ENCODE data around the gene PLEKHA7.

Gene PLEKHA7

DNA sequence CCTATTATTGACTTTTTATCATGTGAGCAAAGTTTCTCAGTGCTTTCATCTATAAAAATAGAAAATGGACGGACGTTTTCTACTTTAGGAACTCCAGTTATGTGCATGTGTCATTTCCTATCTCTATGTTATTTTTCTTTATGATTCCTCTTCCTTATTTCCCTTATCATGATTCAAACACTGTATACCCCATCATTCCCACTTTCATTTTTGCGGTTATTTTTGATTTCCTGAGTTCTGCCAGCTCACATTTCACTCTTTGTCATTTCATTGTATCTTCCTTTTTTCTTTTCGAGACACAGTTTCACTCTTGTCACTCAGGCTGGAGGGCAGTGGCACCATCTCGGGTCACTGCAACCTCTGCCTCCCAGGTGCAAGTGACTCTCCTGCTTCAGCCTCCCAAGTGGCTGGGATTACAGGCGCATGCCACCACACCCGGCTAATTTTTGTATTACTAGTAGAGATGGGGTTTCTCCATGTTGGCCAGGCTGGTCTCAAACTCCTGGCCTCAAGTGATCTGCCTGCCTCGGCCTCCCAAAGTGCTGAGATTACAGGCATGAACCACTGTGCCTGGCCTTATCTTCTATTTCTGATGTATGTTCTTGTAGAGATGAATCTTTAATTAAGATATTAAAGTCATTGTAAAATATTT, 254.2 kb downstream of the PLEKHA7 start:
- Histone ChIP-seq H3K27me3 (replicated peaks; ENCODE audit: control insufficient read depth, insufficient read depth, low read length) (no peaks in the 10 kb centered on the region; the same call in 1 of the 2 replicates), H3K36me3 (ENCODE audit: control insufficient read depth, insufficient read depth, low read length) (no peaks in the 10 kb centered on the region; the same call in 1 of the 2 replicates), H3K4me3 (replicated peaks; ENCODE audit: low read depth, low read length) (no peak overlapping the region)
- TF ChIP-seq, protein P1, sequence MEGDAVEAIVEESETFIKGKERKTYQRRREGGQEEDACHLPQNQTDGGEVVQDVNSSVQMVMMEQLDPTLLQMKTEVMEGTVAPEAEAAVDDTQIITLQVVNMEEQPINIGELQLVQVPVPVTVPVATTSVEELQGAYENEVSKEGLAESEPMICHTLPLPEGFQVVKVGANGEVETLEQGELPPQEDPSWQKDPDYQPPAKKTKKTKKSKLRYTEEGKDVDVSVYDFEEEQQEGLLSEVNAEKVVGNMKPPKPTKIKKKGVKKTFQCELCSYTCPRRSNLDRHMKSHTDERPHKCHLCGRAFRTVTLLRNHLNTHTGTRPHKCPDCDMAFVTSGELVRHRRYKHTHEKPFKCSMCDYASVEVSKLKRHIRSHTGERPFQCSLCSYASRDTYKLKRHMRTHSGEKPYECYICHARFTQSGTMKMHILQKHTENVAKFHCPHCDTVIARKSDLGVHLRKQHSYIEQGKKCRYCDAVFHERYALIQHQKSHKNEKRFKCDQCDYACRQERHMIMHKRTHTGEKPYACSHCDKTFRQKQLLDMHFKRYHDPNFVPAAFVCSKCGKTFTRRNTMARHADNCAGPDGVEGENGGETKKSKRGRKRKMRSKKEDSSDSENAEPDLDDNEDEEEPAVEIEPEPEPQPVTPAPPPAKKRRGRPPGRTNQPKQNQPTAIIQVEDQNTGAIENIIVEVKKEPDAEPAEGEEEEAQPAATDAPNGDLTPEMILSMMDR (IDR thresholded peaks at IDR 0.05; ENCODE audit: insufficient read depth, low read length, poor library complexity, severe bottlenecking): no peak
- DNase-seq (ENCODE audit: extremely low read depth, insufficient read length): no peak

DNA sequence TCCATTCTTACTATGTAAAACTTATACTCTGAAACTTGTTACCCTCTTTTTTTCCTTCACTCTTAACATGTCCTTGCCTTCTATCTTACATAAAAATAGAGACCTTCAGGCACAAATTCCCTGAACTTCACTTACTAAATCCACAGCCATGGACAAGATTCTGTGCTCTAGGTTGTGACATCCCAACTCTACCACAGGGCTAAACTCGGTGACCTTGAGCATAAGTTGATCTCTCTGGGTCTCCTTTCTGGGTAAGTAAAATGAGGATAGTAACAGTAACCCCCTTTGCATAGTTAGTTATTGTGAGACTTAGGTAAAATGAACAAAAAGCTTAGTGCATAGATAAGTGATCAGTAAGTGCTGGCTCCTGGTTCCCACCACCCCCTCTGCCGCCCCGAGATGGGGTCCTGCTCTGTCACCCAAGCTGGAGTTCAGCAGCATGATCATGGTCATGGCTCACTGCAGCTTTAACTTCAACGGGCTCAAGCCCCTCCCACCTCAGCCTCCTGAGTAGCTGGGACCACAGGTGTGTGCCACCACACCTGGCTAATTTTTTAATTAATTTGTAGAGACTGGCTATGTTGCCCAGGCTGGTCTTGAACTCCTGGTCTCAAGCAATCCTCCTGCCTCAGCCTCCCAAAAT, 255.7 kb downstream of the PLEKHA7 start:
- TF ChIP-seq, protein P1 (IDR thresholded peaks at IDR 0.05; ENCODE audit: insufficient read depth, low read length, poor library complexity, severe bottlenecking): no peak
- Histone ChIP-seq H3K36me3 (ENCODE audit: control insufficient read depth, insufficient read depth, low read length) (no peaks in the 10 kb centered on the region; the same call in none of the 2 replicates), H3K4me3 (replicated peaks; ENCODE audit: low read depth, low read length) (no peak overlapping the region), H3K27me3 (replicated peaks; ENCODE audit: control insufficient read depth, insufficient read depth, low read length) (no peaks in the 10 kb centered on the region)
- DNase-seq (ENCODE audit: extremely low read depth, insufficient read length): no peak

DNA sequence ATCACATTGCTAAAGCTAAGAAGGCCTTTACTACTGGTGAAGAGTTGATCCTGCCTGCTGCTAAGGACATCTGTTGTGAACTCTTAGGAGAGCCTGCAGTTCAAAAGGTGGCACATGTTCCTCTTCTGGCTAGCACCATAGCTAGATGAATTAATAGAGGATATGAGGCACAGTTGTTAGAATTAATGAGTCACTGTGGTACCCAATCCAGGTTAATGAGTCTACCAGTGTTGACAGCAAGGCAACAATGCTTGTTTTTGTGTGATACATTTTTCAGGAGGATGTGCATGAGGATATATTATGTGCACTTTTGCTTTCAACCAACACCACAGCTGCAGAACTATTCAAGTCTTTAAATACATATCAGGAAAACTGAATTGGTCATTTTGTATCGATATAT, 263.8 kb downstream of the PLEKHA7 start:
- Histone ChIP-seq H3K4me3 (replicated peaks; ENCODE audit: low read depth, low read length) (no peak overlapping the region), H3K27me3 (replicated peaks; ENCODE audit: control insufficient read depth, insufficient read depth, low read length) (no peaks in the 10 kb centered on the region), H3K36me3 (ENCODE audit: control insufficient read depth, insufficient read depth, low read length) (peaks cover 20% of the 10 kb centered on the region)
- TF ChIP-seq, protein P1 (IDR thresholded peaks at IDR 0.05; ENCODE audit: insufficient read depth, low read length, poor library complexity, severe bottlenecking): no peak
- no peak for DNase-seq (ENCODE audit: extremely low read depth, insufficient read length)

DNA sequence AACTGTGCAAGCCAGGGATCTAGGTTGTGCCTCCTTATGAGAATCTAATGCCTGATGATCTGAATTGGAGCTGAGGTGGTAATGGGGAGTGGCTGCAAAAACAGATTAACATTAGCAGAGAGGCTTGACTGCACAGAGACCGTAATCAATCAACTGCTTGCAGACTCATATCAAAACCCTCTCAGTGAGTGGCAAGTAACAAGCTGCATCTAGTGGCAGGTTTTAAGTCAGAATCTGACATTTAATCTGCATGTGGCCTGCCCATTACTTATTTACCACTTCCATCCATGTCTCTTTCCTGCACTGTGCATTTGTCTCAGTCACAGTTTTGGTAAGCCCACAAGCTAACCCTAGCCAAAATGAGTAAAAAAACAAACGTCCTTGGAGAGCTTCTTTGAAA, 264.5 kb downstream of the PLEKHA7 start:
- TF ChIP-seq, protein P1 (IDR thresholded peaks at IDR 0.05; ENCODE audit: insufficient read depth, low read length, poor library complexity, severe bottlenecking): no peak
- H3K27me3 ChIP-seq (replicated peaks; ENCODE audit: control insufficient read depth, insufficient read depth, low read length): no peaks in the 10 kb centered on the region
- no peak for DNase-seq (ENCODE audit: extremely low read depth, insufficient read length)
- peaks cover 20% of the 10 kb centered on the region for H3K36me3 ChIP-seq (ENCODE audit: control insufficient read depth, insufficient read depth, low read length)
- H3K4me3 ChIP-seq (replicated peaks; ENCODE audit: low read depth, low read length): no peak overlapping the region

DNA sequence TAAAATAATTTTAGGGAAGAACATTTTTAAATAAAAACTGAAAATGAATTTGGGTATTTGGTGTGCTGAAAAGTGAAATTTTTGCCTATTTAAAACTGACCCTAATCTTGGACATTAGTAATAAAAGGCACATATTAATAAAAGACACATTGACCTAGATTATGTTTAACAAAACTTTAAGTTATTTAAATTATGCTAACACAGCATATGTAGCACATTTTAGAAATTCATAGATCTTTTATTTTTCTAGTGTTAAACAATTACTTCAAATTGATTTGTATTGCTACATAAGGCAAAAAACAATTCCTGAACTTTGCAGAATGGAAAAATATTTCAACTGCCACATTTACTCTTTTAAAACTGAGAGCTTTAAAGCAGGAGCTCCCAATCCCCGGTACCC, 265.1 kb downstream of the PLEKHA7 start:
- DNase-seq (ENCODE audit: extremely low read depth, insufficient read length): no peak
- no peaks in the 10 kb centered on the region for H3K27me3 ChIP-seq (replicated peaks; ENCODE audit: control insufficient read depth, insufficient read depth, low read length)
- TF ChIP-seq, protein P1 (IDR thresholded peaks at IDR 0.05; ENCODE audit: insufficient read depth, low read length, poor library complexity, severe bottlenecking): no peak
- no peak overlapping the region for H3K4me3 ChIP-seq (replicated peaks; ENCODE audit: low read depth, low read length)
- peaks cover 20% of the 10 kb centered on the region for H3K36me3 ChIP-seq (ENCODE audit: control insufficient read depth, insufficient read depth, low read length)

Measured in GM06990 (cell line).